Stimulated activated CD4-positive, alpha-beta T cell treated with anti-CD3 and anti-CD28 coated beads, Interleukin-4, amount 100 ng/mL, for 24 hours (primary cell): ENCODE data around the gene MRPS35.
"Not testable (repeated sequence)": the region's sequence is repeated elsewhere in the genome, so short reads cannot be mapped to it uniquely, and the experiment has no call there.

Experiments used
- DNase-seq: peaks from one replicate; pipeline ENCODE4 v3.0.0-alpha.2; 2020

The MRPS35 gene

DNA sequence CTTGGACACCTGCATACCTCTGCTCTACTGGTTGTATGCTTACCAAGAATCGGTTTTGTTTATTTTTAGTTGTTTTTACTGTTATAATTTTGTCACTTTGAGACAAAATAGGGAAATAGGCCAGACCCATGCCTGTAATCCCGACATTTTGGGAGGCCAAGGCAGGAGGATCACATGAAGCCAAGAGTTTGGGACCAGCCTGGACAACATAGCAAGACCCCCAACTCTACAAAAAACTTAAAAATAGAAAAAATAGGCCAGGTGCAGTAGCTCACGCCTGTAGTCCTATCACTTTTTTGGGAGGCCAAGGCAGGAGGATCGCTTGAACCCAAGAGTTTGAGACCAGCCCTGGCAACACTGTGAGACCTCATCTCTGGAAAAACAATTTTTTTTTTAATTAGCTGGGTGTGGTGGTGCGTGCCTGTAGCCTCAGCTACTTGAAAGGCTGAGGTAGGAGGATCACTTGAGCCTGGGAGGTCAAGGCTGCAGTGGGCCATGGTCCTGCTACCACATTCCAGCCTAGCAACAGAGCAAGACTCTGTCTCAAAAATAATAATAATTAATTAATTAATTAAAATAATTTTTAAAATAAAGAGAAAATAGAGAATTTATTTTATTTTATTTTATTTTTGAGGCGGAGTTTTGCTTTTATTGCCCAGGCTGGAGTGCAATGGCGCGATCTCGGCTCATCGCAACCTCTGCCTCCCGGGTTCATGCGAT, 1.3 kb upstream of the MRPS35 start:
- no peak for DNase-seq

DNA sequence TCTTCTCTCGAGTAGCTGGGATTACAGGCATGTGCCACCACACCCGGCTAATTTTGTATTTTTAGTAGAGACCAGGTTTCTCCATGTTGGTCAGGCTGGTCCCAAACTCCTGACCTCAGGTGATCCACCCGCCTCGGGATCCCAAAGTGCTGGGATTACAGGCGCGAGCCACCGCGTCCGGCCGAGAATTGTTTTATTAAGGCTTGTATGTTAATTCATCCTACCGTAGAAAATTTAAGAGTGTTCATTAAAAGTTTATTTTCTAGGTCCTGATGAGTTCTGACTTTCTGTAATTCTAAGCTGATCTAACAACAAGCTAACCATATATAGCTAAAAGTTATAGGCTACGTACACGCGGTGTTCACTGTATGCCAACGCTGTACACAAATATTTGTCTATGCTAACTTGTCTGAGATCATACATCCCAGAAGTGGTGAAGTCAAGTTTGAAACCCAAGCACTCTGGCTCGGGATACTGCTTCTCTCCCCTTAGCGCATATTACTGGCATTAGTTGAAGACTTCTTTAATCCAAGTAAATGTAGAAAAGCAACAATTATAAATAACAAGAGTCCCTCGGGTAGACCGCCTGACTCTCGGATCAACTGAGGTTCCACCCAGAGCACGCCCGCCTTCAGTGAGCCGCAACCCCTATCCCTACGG, 570 bp upstream of the MRPS35 start:
- no peak for DNase-seq

DNA sequence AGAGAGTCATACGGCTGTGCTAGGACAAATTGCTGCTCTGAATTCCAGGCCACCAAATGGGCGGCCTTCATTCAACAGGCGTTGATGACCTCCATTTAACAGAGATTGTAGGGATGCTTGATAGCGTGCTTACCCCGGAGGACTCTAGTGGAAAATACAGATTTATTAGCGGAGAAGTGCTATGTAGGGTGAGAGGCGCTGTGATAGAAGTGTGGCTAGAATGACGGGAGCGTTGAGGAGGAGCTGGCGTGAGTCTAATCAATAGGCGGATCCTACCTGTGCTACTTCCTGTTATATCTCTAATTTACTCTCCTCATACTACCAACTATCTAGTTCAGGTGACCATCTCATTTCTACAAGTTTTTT, 668 bp downstream of the MRPS35 start:
- DNase-seq: peak; percentile 8

DNA sequence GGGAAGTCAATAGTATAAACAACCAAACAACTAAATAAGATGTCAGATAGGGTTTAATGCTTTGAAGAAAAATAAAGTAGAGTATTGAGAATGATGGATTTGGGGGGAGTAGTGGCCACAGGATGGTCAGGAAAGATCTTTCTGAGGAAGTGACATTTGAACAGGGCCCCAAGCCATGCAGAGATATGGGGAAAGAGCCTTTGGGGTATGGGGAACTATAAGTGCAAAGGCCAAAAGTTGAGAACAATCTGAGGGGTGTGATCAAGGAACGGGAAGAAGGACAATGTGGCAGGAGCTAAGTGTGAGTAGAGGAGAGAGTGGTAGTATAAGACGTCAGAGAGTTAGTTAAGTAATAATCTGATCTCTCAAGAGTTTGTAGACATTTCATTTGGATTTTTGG, 1.3 kb downstream of the MRPS35 start:
- DNase-seq: no peak

DNA sequence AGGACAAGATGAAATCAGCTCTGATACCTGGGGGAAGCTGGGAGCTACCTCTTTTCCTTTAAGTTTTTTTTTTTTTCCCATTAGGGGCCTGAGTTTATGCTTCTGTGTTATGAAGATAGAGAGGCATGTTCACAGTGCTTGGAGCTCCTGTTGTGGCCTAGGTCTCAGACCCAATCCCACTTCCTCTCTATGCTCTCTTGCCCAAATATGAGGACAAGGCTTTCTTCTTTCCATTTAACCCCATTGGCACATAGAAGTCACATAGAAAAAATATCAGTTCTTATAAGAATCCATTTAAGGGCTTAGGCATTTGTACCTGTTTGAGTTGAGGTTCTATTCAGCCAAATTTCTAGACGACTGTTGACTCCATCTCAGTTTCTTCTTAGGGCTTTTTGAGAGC, 12.6 kb downstream of the MRPS35 start:
- DNase-seq: no peak

DNA sequence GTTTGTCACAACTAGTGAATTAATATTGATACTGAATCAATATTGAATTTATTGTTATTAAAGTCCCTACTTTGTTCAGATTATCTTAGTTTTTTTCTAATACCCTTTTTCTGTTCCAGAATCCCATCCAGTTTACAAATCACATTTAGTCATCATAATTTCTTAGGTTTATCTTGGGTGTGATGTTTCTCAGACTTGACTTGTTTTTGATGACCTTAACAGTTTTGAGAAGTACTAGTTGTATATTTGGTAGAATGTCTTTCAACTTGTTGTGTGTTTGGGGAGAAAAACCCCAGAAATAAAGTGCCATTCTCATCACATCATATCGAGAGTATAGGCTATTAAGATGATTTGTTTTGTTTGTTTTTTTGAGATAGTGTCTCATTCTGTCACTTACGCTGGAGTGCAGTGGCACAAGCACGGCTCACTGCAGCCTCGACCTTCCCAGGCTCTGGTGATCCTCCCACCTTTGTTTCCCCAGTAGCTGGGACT, 19.5 kb downstream of the MRPS35 start:
- DNase-seq: no peak

DNA sequence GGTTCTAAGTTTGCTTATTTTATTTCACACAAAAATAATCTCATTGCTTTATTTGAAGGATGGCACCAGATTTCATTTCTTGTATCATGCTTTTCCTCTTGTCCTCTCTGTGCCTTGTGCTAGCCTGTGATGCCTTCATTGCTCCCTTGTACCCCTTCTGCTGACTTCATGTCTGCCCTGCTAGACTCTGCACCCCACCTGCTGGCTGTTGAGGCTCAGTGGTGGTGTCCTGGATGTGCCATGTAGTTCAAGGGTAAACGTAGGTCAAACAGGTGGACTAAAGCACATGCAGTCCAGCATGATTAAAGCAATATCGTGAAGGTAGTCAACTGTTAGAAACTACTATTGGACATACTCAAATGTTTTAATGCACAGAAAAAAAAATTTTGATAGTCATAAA, 21.6 kb downstream of the MRPS35 start:
- DNase-seq: no peak

DNA sequence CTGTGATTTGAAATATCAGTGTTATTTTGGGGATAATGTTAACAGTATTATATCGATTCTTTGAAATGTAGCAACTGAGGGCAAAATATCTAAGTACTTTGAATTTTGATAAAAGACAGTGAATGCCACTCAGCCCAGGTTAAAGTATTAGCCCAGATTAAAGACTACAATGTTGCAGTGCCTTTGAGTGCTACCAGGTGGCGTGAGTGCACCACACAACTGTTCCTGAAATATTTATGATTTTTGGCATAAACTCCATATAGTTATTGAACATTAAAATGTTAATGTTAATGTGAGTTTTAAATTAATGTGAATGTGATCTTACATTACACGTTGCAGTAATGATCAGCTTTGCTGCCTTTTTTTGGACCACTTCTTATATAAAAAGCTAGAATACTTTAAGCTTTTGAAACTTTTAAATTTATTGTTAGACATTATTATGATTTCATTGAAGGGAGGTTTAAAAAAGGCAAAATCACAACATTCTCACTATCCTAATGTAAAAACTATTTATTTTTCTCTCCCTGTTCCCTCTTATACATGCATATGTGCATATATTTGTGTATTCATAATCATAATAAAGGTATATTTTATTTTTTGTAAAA, 22.5 kb downstream of the MRPS35 start:
- peak; percentile 33 for DNase-seq

DNA sequence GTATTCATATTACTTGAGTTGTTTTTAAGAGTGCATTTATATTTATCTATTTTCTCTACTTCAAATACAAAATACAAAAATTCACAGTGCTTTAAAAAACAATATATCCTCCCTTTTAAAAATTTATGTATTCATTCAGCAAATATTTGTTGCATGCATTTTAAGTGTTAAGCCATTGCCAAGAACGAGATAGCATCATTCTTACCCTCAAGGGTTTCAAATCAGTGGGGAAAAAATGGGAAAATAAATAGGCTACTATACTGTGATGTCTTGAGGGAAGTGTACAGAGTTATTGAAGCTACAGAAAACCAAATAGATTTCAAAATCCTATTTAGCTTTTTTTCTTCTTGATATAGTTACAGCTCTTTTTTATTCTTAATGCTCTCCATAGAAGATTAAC, 23.2 kb downstream of the MRPS35 start:
- no peak for DNase-seq

DNA sequence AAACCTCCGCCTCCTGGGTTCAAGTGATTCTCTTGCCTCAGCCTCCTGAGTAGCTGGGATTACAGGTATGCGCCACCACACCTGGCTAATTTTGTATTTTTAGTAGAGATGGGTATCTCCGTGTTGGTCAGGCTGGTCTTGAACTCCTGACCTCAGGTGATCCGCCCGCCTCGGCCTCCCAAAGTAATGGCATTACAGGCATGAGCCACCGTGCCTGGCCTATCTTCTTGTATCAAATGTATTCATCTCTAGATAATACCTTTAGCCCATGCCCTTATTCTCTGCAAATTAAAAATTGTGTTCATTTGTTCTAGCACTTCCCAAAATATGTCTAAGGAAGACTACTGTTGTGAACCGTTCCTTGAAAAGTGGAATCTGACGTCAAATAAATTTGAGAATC, 23.7 kb downstream of the MRPS35 start:
- not testable (repeated sequence) for DNase-seq

DNA sequence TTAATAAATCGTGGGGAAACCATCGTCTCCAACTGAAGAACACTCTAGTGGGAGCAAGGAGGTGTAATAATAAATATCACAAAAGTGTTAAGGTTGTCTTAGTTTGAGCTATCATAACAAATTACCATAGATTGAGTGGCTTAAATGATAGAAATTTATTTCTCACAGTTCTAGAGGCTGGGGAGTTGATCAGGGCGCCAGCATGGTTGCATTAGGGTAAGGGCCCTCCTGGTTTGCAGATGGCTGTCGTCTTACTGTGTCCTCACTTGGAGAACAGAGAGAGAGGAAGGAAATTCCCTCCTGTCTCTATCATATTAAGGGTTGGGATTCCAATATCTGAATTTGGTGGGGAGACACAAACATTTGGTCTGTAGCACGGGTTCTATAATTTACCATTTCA, 33.0 kb downstream of the MRPS35 start:
- DNase-seq: no peak

DNA sequence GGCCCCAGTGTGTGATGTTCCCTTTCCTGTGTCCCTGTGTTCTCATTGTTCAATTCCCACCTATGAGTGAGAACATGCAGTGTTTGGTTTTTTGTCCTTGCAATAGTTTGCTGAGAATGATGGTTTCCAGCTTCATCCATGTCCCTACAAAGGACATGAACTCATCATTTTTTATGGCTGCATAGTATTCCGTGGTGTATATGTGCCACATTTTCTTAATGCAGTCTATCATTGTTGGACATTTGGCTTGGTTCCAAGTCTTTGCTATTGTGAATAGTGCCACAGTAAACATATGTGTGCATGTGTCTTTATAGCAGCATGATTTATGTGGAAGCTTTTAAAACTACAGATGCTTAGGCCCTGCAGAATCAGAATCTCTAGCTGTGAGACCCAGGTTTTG, 35.1 kb downstream of the MRPS35 start:
- not testable (repeated sequence) for DNase-seq

DNA sequence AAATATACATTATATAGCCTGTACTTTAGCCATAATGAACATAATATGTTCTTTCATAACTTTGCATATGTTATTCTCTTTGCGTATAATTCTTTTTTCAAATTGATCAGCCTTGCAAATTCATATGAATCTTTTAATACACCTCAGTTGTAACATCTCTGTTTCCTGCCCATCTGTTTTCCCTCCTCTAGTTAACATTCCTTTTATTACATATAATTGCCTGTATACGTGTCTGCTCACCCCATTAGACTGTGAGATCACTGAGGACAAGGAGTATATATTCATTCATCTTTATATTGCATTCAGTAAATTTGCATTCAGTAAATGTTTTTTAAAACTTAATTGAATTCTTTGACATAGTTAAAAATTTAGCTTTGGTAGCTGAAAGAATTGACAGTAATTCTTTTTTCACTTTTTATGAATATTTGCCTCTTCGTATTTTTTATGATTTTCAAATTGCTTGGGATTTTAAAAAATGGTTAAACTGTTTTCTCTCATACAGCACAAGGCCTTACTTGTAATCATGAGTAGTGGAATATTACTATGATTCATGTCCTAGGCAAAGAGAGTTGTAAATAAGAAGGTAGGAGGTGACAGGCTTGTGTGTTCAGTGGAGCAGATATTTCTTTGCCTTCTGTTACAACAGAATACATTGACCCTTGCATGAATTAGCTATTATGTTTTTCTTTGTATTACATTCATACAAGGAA, 36.6 kb downstream of the MRPS35 start:
- no peak for DNase-seq

DNA sequence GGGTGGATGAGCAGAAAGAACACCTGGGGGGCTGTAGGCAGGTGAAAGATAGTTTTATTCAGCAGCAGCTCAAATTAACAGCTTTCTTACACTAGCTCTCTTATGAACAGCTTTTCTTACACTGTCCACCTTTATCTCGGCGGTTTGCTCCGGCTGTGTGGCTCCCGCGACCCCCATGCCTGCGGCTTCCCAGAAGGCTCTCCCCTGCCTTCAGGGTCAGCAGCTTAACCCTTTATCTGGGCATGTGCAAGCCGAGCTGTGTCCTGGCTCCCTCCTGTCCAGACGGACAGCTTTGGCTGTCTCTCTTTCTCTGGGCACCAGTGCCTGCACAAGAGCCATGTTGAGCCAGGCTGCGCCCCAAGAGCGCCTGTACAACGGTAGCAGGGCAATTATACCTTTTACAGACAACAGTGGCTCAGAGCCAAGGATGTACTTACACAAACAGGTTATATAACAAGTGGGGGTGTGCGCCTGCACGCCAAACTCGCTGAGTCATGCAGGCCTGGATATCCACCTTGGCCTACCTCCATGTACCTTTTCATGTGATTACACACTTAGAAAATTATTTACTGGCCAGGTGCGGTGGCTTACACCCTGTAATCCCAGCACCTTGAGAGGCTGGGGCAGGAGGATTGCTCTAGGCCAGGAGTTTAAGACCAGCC, 40.9 kb downstream of the MRPS35 start:
- DNase-seq: no peak

DNA sequence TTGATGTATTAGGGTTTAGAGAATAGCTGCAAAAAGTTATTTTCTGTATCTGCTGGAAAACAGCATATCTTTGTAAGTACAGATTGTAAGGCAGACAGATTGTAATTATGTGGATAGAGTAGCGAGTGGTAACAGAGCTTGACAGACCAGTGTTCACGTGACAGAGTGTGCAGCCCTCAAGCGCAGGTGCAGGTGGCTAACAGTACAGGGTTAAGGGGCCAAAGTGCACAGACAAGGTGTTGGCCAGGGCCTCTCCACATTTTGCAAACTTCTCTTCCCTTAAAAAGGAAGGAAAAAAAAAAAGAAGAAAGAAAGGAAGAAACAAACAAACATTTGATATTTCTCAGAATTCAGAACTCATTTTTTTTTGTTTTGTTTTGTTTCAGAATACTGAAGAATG, 44.2 kb downstream of the MRPS35 start:
- no peak for DNase-seq

DNA sequence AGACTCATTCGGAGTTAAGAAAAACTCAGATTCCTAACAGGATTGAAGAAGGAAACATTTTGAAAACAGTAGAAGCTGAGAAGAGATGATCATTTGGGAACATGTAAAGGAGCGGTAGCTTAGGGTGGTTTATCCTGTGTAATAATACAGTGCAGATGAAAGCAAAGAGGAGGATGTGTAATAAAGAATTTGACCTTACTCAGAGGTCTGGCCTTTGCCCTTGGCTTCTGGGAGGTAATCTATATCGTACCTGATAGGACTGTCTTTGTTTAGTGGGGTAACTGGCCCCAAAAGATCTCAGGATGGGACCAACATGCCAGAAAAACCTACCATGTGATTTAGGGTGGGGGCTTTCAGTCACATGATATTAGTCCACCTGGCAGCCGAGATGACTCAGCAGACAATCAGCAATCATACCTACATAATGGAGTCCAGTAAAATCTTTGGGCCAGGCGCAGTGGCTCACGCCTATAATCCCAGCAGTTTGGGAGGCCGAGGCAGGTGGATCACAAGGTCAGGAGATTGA, 46.1 kb downstream of the MRPS35 start:
- DNase-seq: no peak

DNA sequence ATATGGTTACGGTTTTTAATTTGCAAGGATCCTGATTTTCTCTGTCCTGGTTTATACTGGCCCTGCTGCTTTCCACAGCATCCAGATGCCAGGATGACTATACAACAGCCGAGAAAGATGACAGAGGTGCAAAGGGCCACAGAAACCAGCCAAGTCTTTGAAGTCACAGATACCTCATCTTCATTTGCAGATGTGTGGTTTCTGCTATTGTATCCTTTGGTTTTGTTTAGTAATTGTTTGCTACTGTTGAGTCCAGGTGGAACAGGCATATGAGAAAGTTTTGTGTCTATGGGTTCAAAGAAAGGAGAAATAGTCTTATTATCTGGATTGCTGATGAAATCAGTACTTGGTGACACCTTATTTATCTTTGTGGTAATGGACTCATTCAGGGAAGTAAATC, 52.1 kb downstream of the MRPS35 start:
- no peak for DNase-seq

DNA sequence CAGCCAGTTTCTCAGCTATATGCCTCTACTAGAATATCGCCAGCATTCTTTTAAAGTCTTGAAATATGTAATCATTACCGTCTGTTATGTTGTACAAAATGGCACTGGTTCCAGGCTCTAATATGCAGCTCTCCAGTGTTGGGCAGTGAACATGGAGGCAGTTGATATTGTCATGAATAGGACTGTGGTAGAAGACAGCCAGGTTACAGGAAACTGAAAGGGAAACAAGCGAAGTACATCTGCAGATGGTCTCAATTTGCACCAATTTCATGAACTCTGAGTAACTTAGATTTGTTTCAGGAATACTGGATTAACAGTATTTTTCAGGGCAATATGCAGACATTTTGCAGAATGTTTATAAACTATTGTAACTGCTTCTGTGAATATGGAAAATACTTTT, 56.0 kb downstream of the MRPS35 start:
- DNase-seq: no peak

DNA sequence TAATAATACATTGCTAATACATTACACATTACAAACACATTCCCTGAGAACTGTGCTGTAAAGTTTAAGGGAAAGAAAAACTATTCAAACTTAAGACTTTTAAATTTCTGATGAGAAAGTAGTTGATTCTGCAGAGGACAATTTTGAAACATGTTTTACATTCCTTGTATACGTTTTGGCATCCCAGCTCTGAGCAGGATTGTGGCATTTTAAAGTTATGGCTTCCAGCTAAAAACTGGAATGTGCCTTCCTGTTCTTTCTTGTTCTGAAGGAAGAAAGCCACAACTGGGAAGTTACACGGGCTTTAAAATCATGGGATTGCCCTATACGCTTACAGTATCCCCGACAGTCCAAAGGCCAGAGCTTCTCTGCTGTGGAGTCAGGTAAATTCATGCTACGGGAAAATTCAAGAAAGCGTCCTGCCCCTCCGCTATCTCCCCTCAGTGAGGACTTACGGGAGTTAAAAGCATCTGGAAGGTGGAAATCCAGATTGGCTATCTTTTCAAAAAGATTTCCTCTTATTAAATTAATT, 58.6 kb downstream of the MRPS35 start:
- DNase-seq: no peak

DNA sequence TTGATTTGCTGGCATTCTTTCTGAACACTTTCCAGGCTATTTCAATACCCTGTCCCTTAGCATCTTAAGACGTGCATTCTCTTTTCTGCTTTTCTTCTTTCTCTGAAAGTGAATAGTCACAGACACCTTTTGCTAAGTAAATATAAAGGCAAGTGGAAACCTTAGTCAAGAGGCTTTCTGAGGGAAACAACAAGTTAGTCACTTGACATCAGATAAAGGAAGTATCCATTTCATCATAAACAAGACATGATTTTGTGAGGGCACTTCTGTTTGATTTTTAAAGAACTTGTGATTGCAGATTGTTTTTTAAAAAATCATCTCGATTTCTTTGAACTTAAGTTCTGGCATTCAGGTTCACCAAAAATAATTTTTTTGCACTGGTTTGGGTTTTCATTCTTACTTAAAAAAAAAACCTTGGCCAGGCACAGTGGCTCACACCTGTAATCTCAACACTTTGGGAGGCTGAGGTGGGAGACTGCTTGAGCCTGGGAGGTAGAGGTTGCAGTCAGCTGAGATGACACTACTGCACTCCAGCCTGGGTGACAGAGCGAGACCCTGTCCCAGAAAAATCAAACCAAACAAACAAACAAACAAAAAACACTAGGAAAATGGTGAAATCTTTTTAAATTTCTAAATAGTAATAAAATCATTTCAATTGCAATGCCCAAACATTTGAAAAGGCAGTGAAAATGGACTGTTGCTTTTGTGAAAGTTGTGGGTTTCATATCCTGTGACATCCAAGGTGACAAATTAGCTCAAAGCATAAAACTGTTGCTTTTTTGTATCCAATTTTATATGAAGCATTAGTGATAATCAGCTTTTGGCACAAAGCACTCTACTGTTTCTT, 61.1 kb downstream of the MRPS35 start:
- DNase-seq: no peak

DNA sequence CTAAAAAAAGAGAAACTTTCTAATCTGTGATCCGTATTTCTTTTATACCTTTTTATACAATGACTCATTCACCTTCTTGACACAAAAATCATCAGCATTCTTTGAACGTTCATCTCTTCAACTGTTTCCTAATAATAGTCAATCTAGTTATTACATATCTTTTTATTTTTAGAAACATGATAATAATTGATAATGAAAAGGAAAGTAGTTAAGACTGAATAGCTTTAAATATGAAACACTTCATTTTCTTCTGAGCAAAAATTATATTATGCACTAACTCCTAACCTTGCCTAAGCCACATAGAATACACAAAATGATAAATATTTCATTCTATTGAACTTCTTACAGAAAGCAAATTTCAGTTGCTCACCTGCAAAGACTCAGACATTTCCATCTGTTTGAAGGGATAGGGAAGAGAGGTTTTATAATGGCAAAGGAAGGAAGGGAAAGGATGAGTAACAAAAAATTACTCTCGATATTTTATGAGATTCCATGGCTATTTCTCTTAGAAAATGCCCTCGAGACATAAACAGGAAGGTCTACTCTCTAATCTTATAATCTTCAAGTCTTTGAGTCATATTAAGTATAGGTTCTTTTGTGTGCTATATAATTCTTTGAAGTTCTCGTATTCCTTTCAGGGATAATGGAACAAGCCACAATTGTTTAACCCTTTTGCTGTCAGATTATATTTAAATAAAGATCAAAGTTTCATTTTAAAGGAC, 61.9 kb downstream of the MRPS35 start:
- DNase-seq: no peak
